Astrocyte (in vitro differentiated cells and primary cell): Measurements from ENCODE around the gene ADAM19. TPM values are rescaled to one million over a fixed set of nuclear protein-coding genes. Genes with fewer than 3 reads are reported as not detected.
"Not testable (repeated sequence)": the region's sequence is repeated elsewhere in the genome, so short reads cannot be mapped to it uniquely, and the experiment has no call there.

Source experiments
- DNase-seq: peaks from one replicate; pipeline ENCODE4 v3.0.0-alpha.2; 2010; ENCODE audit warnings: low read depth
- FAIRE-seq: peaks from 2 replicates; lab custom pipeline; 2011; peaks lifted over from hg19 to GRCh38; lab: Jason Lieb, UNC
- H2AFZ ChIP-seq: 2 replicates; pipeline ENCODE4 v1.6.0; 2012; ENCODE audit warnings: low read depth, low read length, inconsistent platforms
- H3K27ac ChIP-seq: 2 replicates; pipeline ENCODE4 v1.5.1; 2011; ENCODE audit warnings: low read depth, low read length, inconsistent platforms
- H3K27me3 ChIP-seq: 2 replicates; pipeline ENCODE4 v1.6.0; 2011; ENCODE audit warnings: low read length, inconsistent platforms; ENCODE audit not compliant: insufficient read depth
- H3K36me3 ChIP-seq: 2 replicates; pipeline ENCODE4 v1.5.1; 2011; ENCODE audit warnings: low read length, inconsistent platforms; ENCODE audit not compliant: insufficient read depth
- H3K4me1 ChIP-seq: 2 replicates; pipeline ENCODE4 v1.5.1; 2011; ENCODE audit warnings: low read length, inconsistent platforms; ENCODE audit not compliant: insufficient read depth
- H3K4me2 ChIP-seq: 2 replicates; pipeline ENCODE4 v1.6.0; 2012; ENCODE audit warnings: low read length, inconsistent platforms
- H3K4me3 ChIP-seq: 2 replicates; pipeline ENCODE4 v1.5.1; 2011; ENCODE audit warnings: low read depth, mild to moderate bottlenecking, low read length, inconsistent platforms; ENCODE audit not compliant: insufficient read depth
- H3K79me2 ChIP-seq: 2 replicates; pipeline ENCODE4 v1.6.0; 2012; ENCODE audit warnings: mild to moderate bottlenecking, low read length, inconsistent platforms; ENCODE audit not compliant: insufficient read depth
- H3K9ac ChIP-seq: 2 replicates; pipeline ENCODE4 v1.6.0; 2012; ENCODE audit warnings: mild to moderate bottlenecking, low read length, inconsistent platforms
- H3K9me3 ChIP-seq: 2 replicates; pipeline ENCODE4 v1.5.1; 2012; ENCODE audit warnings: low read depth, mild to moderate bottlenecking, low read length, inconsistent platforms; ENCODE audit not compliant: insufficient read depth
- H4K20me1 ChIP-seq: 2 replicates; pipeline ENCODE4 v1.6.0; 2012; ENCODE audit warnings: low read length, inconsistent platforms; ENCODE audit not compliant: insufficient read depth
- H3K27ac Mint-ChIP-seq: one replicate; pipeline ENCODE4 v1.8.0; 2021; ENCODE audit warnings: mild to moderate bottlenecking, mixed read lengths; ENCODE audit not compliant: unreplicated experiment
- H3K27me3 Mint-ChIP-seq: one replicate; pipeline ENCODE4 v1.8.0; 2021; ENCODE audit warnings: low read depth, mixed read lengths; ENCODE audit not compliant: unreplicated experiment
- H3K36me3 Mint-ChIP-seq: one replicate; pipeline ENCODE4 v1.8.0; 2021; ENCODE audit warnings: low read depth, mixed read lengths; ENCODE audit not compliant: unreplicated experiment
- H3K4me1 Mint-ChIP-seq: one replicate; pipeline ENCODE4 v1.8.0; 2021; ENCODE audit warnings: low read depth, mixed read lengths; ENCODE audit not compliant: unreplicated experiment
- H3K4me3 Mint-ChIP-seq: one replicate; pipeline ENCODE4 v1.8.0; 2021; ENCODE audit warnings: mild to moderate bottlenecking, moderate library complexity, mixed read lengths; ENCODE audit not compliant: unreplicated experiment
- H3K9me3 Mint-ChIP-seq: one replicate; pipeline ENCODE4 v1.8.0; 2021; ENCODE audit warnings: mild to moderate bottlenecking, mixed read lengths; ENCODE audit not compliant: unreplicated experiment
- EZH2 ChIP-seq: IDR thresholded peaks from 2 replicates; pipeline ENCODE4 v1.6.1; 2012; ENCODE audit warnings: mild to moderate bottlenecking, low read length, inconsistent platforms; ENCODE audit not compliant: insufficient read depth
- total RNA-seq: library from RNA; stranded (reverse); gene quantifications from 2 replicates; pipeline ENCODE4 v1.2.1, GENCODE V29; 2021
- TF ChIP-seq, protein P1 (sequence below): IDR thresholded peaks from 2 replicates; pipeline ENCODE4 v1.5.1; 2011; ENCODE audit warnings: low read depth, mild to moderate bottlenecking, inconsistent platforms, low read length, moderate library complexity; ENCODE audit not compliant: insufficient read depth

ADAM19 gene
- total RNA-seq, 1 donor from 2014 or later = 316 TPM

DNA sequence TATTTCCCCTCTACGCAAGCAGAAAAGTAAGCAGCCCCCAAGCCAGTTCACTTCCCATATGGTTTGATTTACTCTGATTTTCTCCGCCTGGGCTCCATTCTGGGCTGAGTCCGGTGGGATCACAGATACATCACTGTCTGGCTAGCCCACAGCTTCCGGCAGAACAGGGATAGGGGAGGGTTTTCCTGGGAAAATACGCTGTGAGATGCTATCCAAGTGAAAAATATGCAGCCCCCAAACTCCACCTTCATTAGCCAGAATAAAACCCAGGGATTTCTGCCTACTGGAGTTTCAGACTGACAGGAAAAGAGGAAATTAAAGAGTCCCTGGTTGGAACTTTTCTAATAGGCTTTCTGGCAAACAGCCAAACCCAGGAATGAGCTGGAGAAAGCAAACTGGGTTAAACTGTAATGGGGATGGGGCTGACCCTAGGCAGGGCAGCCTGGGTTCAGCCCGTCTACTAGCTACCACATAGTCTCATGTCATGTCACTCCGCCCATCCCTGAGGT is 132.5 kb downstream of the ADAM19 start:
- no peaks in the 10 kb centered on the region for H3K36me3 Mint-ChIP-seq

DNA sequence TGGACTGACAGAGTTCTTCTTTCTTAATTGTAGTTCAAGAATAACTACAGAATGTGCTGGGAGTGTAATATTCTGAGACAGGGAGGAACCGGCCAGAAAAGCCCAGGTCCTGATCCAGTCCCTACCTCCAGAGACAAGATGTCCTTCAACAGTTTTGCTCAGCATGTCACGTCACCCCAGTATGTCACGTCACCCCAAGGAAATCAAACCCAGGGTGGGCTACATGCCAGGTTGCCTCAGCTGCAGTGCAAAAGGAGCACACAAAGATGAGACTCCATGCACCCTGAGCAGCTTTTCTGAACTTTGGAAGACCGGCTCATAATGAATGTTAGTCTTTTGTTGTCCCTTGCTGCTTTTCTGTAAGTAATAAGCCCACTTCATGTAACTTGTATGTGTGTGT is 141.5 kb downstream of the ADAM19 start:
- no peaks in the 10 kb centered on the region for H3K79me2 ChIP-seq
- H2AFZ ChIP-seq = no peak overlapping the region
- H3K4me3 ChIP-seq = no peak overlapping the region
- H4K20me1 ChIP-seq = no peaks in the 10 kb centered on the region
- no peak for FAIRE-seq
- no peaks in the 10 kb centered on the region for H3K4me1 ChIP-seq
- no peak overlapping the region for H3K27ac Mint-ChIP-seq
- DNase-seq = no peak
- peaks cover 13% of the 10 kb centered on the region for H3K9me3 Mint-ChIP-seq
- no peaks in the 10 kb centered on the region for H3K27me3 Mint-ChIP-seq
- H3K36me3 ChIP-seq = no peaks in the 10 kb centered on the region
- H3K9ac ChIP-seq = no peak overlapping the region
- TF ChIP-seq, protein P1, sequence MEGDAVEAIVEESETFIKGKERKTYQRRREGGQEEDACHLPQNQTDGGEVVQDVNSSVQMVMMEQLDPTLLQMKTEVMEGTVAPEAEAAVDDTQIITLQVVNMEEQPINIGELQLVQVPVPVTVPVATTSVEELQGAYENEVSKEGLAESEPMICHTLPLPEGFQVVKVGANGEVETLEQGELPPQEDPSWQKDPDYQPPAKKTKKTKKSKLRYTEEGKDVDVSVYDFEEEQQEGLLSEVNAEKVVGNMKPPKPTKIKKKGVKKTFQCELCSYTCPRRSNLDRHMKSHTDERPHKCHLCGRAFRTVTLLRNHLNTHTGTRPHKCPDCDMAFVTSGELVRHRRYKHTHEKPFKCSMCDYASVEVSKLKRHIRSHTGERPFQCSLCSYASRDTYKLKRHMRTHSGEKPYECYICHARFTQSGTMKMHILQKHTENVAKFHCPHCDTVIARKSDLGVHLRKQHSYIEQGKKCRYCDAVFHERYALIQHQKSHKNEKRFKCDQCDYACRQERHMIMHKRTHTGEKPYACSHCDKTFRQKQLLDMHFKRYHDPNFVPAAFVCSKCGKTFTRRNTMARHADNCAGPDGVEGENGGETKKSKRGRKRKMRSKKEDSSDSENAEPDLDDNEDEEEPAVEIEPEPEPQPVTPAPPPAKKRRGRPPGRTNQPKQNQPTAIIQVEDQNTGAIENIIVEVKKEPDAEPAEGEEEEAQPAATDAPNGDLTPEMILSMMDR = no peak
- TF ChIP-seq EZH2 = no peak
- no peaks in the 10 kb centered on the region for H3K27me3 ChIP-seq
- H3K27ac ChIP-seq = no peak overlapping the region
- H3K36me3 Mint-ChIP-seq = no peaks in the 10 kb centered on the region
- H3K9me3 ChIP-seq = peaks cover 3% of the 10 kb centered on the region
- no peak overlapping the region for H3K4me2 ChIP-seq
- H3K4me1 Mint-ChIP-seq = peaks cover 8% of the 10 kb centered on the region
- H3K4me3 Mint-ChIP-seq = no peak overlapping the region

More for the DNA sequence above, 132.5 kb downstream of the ADAM19 start:
- no peak overlapping the region for H3K4me3 Mint-ChIP-seq
- FAIRE-seq = no peak
- Histone ChIP-seq H2AFZ (no peak overlapping the region), H3K27me3 (no peaks in the 10 kb centered on the region), H3K79me2 (no peaks in the 10 kb centered on the region), H3K27ac (no peak overlapping the region), H3K36me3 (no peaks in the 10 kb centered on the region), H4K20me1 (no peaks in the 10 kb centered on the region), H3K4me2 (peak overlapping the region; percentile 35), H3K9me3 (no peaks in the 10 kb centered on the region), H3K4me3 (no peak overlapping the region), H3K4me1 (peaks cover 4% of the 10 kb centered on the region), H3K9ac (no peak overlapping the region)
- H3K4me1 Mint-ChIP-seq = peaks cover 13% of the 10 kb centered on the region
- H3K27ac Mint-ChIP-seq = no peak overlapping the region
- H3K9me3 Mint-ChIP-seq = peaks cover 2% of the 10 kb centered on the region
- peak; percentile 8 for DNase-seq
- TF ChIP-seq, protein P1 = no peak
- TF ChIP-seq EZH2 = no peak
- H3K27me3 Mint-ChIP-seq = peaks cover 4% of the 10 kb centered on the region

DNA sequence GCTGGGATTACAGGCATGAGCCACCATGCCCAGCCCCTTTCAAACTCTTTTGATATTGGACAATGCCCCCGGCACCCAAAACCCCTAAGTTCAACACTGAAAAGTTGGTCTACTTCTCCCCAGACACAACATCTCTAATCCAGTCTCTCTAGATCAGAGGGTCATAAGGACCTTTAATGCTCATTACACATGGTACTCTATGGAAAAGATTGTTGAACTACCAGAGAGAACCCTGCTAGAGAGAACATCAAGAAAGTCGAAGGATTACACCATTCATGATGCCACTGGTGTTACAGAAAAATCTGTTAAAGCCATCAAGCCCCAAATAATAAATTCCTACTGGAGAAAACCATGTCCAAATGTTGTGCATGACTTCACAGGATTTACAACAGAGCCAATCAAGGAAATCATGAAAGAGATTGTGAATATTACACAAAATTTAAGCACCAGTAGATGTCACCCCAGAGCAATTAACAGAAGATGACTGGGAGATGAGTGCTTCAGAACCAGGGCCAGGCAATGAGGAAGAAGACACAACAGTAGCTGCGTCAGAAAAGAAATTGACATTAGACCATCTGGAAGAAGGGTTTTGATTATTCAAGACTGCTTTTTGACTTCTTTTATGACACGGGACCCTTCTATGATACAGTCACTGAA is 143.9 kb downstream of the ADAM19 start:
- Mint-ChIP-seq H3K27me3 (peaks cover 2% of the 10 kb centered on the region), H3K9me3 (peaks cover 19% of the 10 kb centered on the region), H3K36me3 (no peaks in the 10 kb centered on the region), H3K4me3 (no peak overlapping the region), H3K27ac (no peak overlapping the region), H3K4me1 (peaks cover 8% of the 10 kb centered on the region)
- TF ChIP-seq, protein P1 = peak; percentile 46
- TF ChIP-seq EZH2 = no peak
- H3K27me3 ChIP-seq = no peaks in the 10 kb centered on the region
- no peaks in the 10 kb centered on the region for H4K20me1 ChIP-seq
- DNase-seq = peak; percentile 48
- H3K79me2 ChIP-seq = no peaks in the 10 kb centered on the region
- H2AFZ ChIP-seq = no peak overlapping the region
- no peak overlapping the region for H3K9ac ChIP-seq
- no peak overlapping the region for H3K4me3 ChIP-seq
- H3K36me3 ChIP-seq = no peaks in the 10 kb centered on the region
- H3K9me3 ChIP-seq = peaks cover 3% of the 10 kb centered on the region
- peak; percentile 87 for FAIRE-seq
- no peaks in the 10 kb centered on the region for H3K4me1 ChIP-seq
- no peak overlapping the region for H3K4me2 ChIP-seq
- no peak overlapping the region for H3K27ac ChIP-seq

DNA sequence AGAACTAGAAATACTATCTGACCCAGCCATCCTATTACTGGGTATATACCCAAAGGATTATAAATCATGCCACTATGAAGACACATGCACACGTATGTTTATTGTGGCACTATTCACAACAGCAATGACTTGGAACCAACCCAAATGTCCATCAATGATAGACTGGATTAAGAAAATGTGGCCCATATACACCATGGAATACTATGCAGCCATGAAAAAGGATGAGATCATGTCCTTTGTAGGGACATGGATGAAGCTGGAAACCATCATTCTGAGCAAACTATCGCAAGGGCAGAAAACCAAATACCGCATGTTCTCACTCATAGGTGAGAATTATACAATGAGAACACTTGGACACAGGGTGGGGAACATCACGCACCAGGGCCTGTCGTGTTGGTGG is 145.7 kb downstream of the ADAM19 start:
- peaks cover 26% of the 10 kb centered on the region for H3K9me3 Mint-ChIP-seq
- H4K20me1 ChIP-seq, H3K36me3 ChIP-seq, H3K27ac Mint-ChIP-seq, H3K36me3 Mint-ChIP-seq, H3K4me3 Mint-ChIP-seq, H3K79me2 ChIP-seq, H3K27me3 ChIP-seq, H3K9ac ChIP-seq, FAIRE-seq, DNase-seq, H2AFZ ChIP-seq, H3K4me3 ChIP-seq, H3K4me1 ChIP-seq, H3K4me2 ChIP-seq, H3K4me1 Mint-ChIP-seq, H3K27ac ChIP-seq, H3K27me3 Mint-ChIP-seq, H3K9me3 ChIP-seq: not testable (repeated sequence)
